Fibroblast of skin of scalp (primary cell): ENCODE results near the gene DHRSX.
"Not testable (repeated sequence)": the region's sequence is repeated elsewhere in the genome, so short reads cannot be mapped to it uniquely, and the experiment has no call there.

Experiments
- DNase-seq: peaks from one replicate; pipeline ENCODE4 v3.0.0-alpha.2; 2013

Gene DHRSX

GRCh38 chrX:2519638-2520037 lies 18.9 kb upstream of the DHRSX start:
- not testable (repeated sequence) for DNase-seq

GRCh38 chrX:2517055-2517454 lies 16.3 kb upstream of the DHRSX start:
- DNase-seq, result no peak

GRCh38 chrX:2516623-2517022 lies 15.8 kb upstream of the DHRSX start:
- DNase-seq, result no peak

- no peak for DNase-seq
Observed at GRCh38 chrX:2514131-2514530, 13.4 kb upstream of the DHRSX start.

- no peak for DNase-seq
Observed at GRCh38 chrX:2513121-2513664, 12.4 kb upstream of the DHRSX start.

- no peak for DNase-seq
Observed at GRCh38 chrX:2512501-2512900, 11.7 kb upstream of the DHRSX start.

GRCh38 chrX:2511326-2511725 lies 10.6 kb upstream of the DHRSX start:
- DNase-seq, result no peak

- no peak for DNase-seq
Observed at GRCh38 chrX:2508648-2509335, 8.0 kb upstream of the DHRSX start.

- DNase-seq, result no peak
Observed at GRCh38 chrX:2507904-2508627, 7.3 kb upstream of the DHRSX start.

GRCh38 chrX:2507196-2507595 lies 6.4 kb upstream of the DHRSX start:
- no peak for DNase-seq

- DNase-seq, result not testable (repeated sequence)
Observed at GRCh38 chrX:2505341-2505740, 4.6 kb upstream of the DHRSX start.

- no peak for DNase-seq
Observed at GRCh38 chrX:2504706-2505332, 4.0 kb upstream of the DHRSX start.

- no peak for DNase-seq
Observed at GRCh38 chrX:2503591-2504500, 3.1 kb upstream of the DHRSX start.

GRCh38 chrX:2502668-2503519 lies 2.1 kb upstream of the DHRSX start:
- peak; percentile 31 for DNase-seq

- no peak for DNase-seq
Observed at GRCh38 chrX:2502120-2502667, 1.4 kb upstream of the DHRSX start.

- DNase-seq, result no peak
Observed at GRCh38 chrX:2501559-2502102, 855 bp upstream of the DHRSX start.

- peak; percentile 35 for DNase-seq
Observed at GRCh38 chrX:2500091-2500802, 529 bp downstream of the DHRSX start.

- DNase-seq, result no peak
Observed at GRCh38 chrX:2499507-2499906, 1.3 kb downstream of the DHRSX start.

GRCh38 chrX:2498781-2499302 lies 1.9 kb downstream of the DHRSX start:
- DNase-seq, result peak; percentile 33
